ENCODE measurements around the gene PRSS21. TPM values are rescaled to one million over a fixed set of nuclear protein-coding genes. Genes with fewer than 3 reads are reported as not detected.

PRSS21 gene
- total and polyA plus RNA-seq, 5 experiments from 2014 or later, result 1.5 to 14.7 (median 2.9) TPM

- Mint-ChIP-seq H3K4me1 (peaks cover 10 to 43% (median 39%) of the 10 kb centered on the region in 4 donors), H3K4me3 (no peak overlapping the region), H3K27ac (peak overlapping the region in 5 of 10 donors; percentile 32 to 75 (median 58)), H3K9me3 (peaks cover 0 to 2% (median 0%) of the 10 kb centered on the region in 9 donors), H3K27me3 (peaks cover 1 to 17% (median 6%) of the 10 kb centered on the region in 5 donors), H3K36me3 (no peaks in the 10 kb centered on the region)
- DNase-seq (no peak), ATAC-seq (no peak)
- POLR2A ChIA-PET, result interaction anchor here (1.3 kb wide), 1 partner anchor 23 kb away, joined by 5 read pairs; no protein-coding TSS in a partner anchor
These were observed 28.1 kb downstream of the PRSS21 start for GRCh38 chr16:2845116-2845515.

DNA sequence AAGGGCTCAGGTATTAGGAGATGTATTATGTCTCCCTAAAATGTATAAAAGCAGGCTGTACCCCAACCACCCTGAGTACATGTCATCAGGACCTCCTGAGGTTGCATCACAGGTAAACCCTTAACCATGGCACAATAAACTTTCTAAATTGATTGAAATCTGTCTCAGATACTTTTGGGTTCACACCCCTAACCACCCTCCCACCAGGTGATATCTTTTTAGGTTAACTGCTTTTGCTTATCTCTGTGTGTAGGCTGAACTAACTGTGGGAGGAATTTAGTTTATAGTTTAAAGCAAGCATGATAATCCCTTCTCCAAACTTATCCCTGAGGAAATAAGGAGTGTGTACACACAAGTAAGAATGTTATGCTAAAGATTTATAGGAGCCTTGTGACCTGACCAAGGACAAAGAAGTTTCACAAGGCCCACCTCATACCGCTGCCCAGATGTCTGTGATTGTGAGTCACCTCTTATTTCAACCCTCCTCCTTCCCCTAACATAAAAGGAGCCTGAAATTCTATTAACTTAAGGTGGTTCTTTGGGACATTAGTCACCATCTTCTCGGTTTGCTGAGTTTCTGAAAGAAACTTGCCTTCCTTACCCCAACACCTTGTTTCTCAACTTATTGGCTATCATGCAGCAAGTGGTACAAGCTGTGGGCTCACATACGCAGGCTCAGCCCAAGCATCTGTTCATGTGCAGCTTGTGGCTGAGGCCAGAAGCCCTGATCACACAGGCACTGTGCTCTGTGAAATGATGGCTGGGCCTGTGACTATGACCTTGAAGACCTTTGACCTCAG, 29.7 kb downstream of the PRSS21 start:
- Mint-ChIP-seq H3K36me3 (no peaks in the 10 kb centered on the region), H3K4me1 (peaks cover 10 to 31% (median 26%) of the 10 kb centered on the region in 4 donors), H3K9me3 (peaks cover 0 to 2% (median 0%) of the 10 kb centered on the region in 9 donors), H3K27ac (peak overlapping the region in 6 of 10 donors; percentile 3 to 56 (median 34)), H3K27me3 (peaks cover 3 to 19% (median 6%) of the 10 kb centered on the region in 5 donors), H3K4me3 (no peak overlapping the region)
- no peak for ATAC-seq
- POLR2A ChIA-PET, result no interaction called here
- DNase-seq, result no peak

- DNase-seq (no peak), ATAC-seq (no peak)
- Mint-ChIP-seq H3K4me3 (no peak overlapping the region), H3K27me3 (peaks cover 3 to 19% (median 6%) of the 10 kb centered on the region in 5 donors), H3K9me3 (peaks cover 0 to 4% (median 2%) of the 10 kb centered on the region in 9 donors), H3K36me3 (peaks cover 0 to 1% (median 0%) of the 10 kb centered on the region in 3 donors), H3K4me1 (peaks cover 4 to 17% (median 9%) of the 10 kb centered on the region in 4 donors), H3K27ac (no peak overlapping the region)
- POLR2A ChIA-PET, result no interaction called here
These were observed 32.1 kb downstream of the PRSS21 start for GRCh38 chr16:2848933-2849725.

DNA sequence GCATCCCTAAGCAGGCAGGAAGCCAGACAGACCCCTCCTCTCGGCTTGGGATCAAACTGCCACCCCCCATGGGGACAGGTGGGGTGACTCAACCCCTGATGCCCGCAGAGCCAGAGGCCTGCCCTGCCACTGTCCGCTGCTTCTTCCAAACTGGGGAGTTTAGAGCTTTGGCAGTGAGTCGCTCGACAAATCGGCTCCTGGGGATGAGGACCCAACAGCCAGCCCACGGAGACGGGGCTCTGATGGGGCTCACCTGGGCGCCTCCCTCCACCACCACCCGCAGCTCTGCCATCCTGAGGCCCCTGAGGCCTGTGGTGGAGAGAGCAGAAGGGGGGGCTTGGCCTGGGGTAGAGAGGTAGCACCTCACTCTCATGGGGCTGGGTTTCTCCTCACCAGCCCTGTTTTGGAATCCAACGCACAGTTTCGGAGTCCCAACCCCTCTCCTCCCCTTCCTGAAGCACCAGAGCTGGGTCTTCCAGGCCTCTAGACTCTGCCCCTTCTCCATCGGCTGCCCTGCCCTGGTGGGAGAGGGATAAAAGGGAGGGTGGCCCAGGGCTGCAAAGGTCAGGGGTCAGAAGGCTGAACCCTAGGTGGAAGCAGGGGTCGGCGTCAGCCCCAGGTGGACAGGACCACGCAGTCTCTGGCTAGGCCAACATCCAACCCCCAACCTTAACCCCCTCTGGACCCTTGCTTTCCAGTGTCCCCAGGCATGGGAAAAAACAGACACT, 35.1 kb downstream of the PRSS21 start:
- POLR2A ChIA-PET, result interaction anchor here (1.0 kb wide), 1 partner anchor 13 kb away, joined by 4 read pairs; no protein-coding TSS in a partner anchor
- DNase-seq, result no peak
- peaks cover 0 to 7% (median 3%) of the 10 kb centered on the region in 4 donors for H3K4me1 Mint-ChIP-seq
- no peak overlapping the region for H3K27ac Mint-ChIP-seq
- peaks cover 0 to 13% (median 9%) of the 10 kb centered on the region in 9 donors for H3K9me3 Mint-ChIP-seq
- no peak overlapping the region for H3K4me3 Mint-ChIP-seq
- peaks cover 0 to 8% (median 3%) of the 10 kb centered on the region in 3 donors for H3K36me3 Mint-ChIP-seq
- peaks cover 3 to 19% (median 6%) of the 10 kb centered on the region in 5 donors for H3K27me3 Mint-ChIP-seq
- ATAC-seq, result no peak

GRCh38 chr16:2852731-2853507, 35.9 kb downstream of the PRSS21 start:
- Mint-ChIP-seq H3K36me3 (peaks cover 0 to 8% (median 3%) of the 10 kb centered on the region in 3 donors), H3K4me1 (peaks cover 4 to 13% (median 6%) of the 10 kb centered on the region in 4 donors), H3K4me3 (no peak overlapping the region), H3K9me3 (peaks cover 0 to 13% (median 9%) of the 10 kb centered on the region in 9 donors), H3K27me3 (peaks cover 3 to 26% (median 10%) of the 10 kb centered on the region in 5 donors), H3K27ac (no peak overlapping the region)
- DNase-seq (no peak), ATAC-seq (no peak)
- POLR2A ChIA-PET, result interaction anchor here (0.5 to 1.0 kb wide), 3 partner anchors 14 to 171 kb away, joined by 3 to 7 read pairs (median 4); no protein-coding TSS in a partner anchor

- POLR2A ChIA-PET, result interaction anchor here (0.5 to 0.6 kb wide), 2 partner anchors 40 to 172 kb away, joined by 3 to 7 read pairs; no protein-coding TSS in a partner anchor
- peaks cover 4 to 18% (median 6%) of the 10 kb centered on the region in 4 donors for H3K4me1 Mint-ChIP-seq
These were observed 36.6 kb downstream of the PRSS21 start for GRCh38 chr16:2853531-2854073.

GRCh38 chr16:2854700-2855309, 37.8 kb downstream of the PRSS21 start:
- POLR2A ChIA-PET, result no interaction called here
- ATAC-seq (no peak), DNase-seq (no peak)
- Mint-ChIP-seq H3K36me3 (peaks cover 0 to 8% (median 3%) of the 10 kb centered on the region in 3 donors), H3K4me3 (no peak overlapping the region), H3K27ac (no peak overlapping the region), H3K4me1 (peaks cover 3 to 18% (median 6%) of the 10 kb centered on the region in 4 donors), H3K9me3 (peaks cover 0 to 13% (median 9%) of the 10 kb centered on the region in 9 donors), H3K27me3 (peaks cover 3 to 16% (median 4%) of the 10 kb centered on the region in 5 donors)

More at GRCh38 chr16:2853531-2854073, 36.6 kb downstream of the PRSS21 start:
- H3K36me3 Mint-ChIP-seq, result peaks cover 0 to 8% (median 3%) of the 10 kb centered on the region in 3 donors
- H3K27ac Mint-ChIP-seq, result no peak overlapping the region
- peaks cover 3 to 27% (median 10%) of the 10 kb centered on the region in 5 donors for H3K27me3 Mint-ChIP-seq
- peak overlapping the region in 1 of 10 donors; percentile 20 for H3K4me3 Mint-ChIP-seq
- DNase-seq (no peak), ATAC-seq (no peak)
- H3K9me3 Mint-ChIP-seq, result peaks cover 0 to 13% (median 9%) of the 10 kb centered on the region in 9 donors

DNA sequence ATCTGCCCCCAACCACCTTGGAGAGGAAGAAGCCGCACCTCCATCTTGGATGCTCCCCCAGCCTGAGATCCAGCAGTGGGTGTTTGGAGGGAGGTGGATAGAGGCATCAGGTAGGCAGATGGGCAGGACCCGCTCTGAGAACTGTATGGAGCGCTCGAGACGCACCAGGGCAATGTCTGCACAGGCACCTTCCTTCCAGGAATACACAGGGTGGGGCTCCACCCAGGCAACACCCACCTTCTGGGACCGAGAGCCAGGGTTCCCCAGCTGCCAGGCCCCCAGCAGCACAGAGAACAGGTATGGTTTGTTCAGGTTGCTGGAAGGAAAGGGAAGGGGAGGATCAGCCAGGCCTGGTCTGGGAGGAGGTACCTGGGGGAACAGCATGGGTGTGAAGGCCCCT, 38.5 kb downstream of the PRSS21 start:
- peaks cover 0 to 8% (median 3%) of the 10 kb centered on the region in 3 donors for H3K36me3 Mint-ChIP-seq
- no peak for ATAC-seq

DNA sequence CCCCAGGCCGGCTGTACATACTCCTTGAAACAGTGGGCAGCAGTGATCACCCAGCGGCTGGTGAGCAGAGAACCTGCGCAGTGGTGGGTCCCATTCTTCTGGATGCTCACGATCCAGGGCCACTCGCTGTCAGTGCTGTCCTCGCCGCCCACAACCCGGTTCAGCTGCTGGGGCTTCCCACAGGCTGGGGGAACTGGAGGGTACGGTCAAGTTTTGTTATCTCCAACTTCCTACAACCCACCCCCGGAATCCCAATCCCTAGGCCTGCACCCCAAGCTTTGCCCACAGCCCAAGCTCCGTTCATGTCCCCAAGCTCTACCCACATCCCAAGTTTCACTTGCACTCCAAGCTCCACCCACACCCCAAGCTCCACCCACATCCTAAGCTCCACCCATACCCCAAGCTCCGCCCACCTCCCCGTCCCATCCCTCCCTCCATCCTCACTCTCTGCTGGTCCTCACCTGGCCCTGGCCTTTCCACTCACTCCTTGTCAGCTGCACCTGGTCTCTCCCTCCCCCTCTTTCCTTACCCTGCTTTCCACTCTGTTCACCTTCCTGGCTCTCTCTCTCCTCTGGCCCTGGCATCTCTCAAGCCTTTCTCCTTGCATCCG, 39.1 kb downstream of the PRSS21 start:
- H3K9me3 Mint-ChIP-seq, result peaks cover under 1 to 13% (median 9%) of the 10 kb centered on the region in 9 donors
- peak overlapping the region in 4 of 10 donors; percentile 7 to 58 (median 20) for H3K4me3 Mint-ChIP-seq
- DNase-seq (peak in 1 of 10 donors; percentile 16), ATAC-seq (peak in 1 of 2 donors; percentile 39)
- peaks cover 4 to 23% (median 9%) of the 10 kb centered on the region in 5 donors for H3K27me3 Mint-ChIP-seq
- H3K36me3 Mint-ChIP-seq, result peaks cover 0 to 8% (median 4%) of the 10 kb centered on the region in 3 donors
- H3K4me1 Mint-ChIP-seq, result peaks cover 3 to 18% (median 7%) of the 10 kb centered on the region in 4 donors
- H3K27ac Mint-ChIP-seq, result peak overlapping the region in 5 of 10 donors; percentile 1 to 43 (median 37)
- POLR2A ChIA-PET, result no interaction called here

More for the DNA sequence above, 38.5 kb downstream of the PRSS21 start:
- peaks cover 3 to 18% (median 6%) of the 10 kb centered on the region in 4 donors for H3K4me1 Mint-ChIP-seq
- DNase-seq, result no peak
- POLR2A ChIA-PET, result no interaction called here
- peak overlapping the region in 2 of 10 donors; percentile 48 to 71 for H3K27ac Mint-ChIP-seq
- peaks cover 3 to 18% (median 7%) of the 10 kb centered on the region in 5 donors for H3K27me3 Mint-ChIP-seq
- peaks cover 0 to 13% (median 9%) of the 10 kb centered on the region in 9 donors for H3K9me3 Mint-ChIP-seq
- peak overlapping the region in 1 of 10 donors; percentile 8 for H3K4me3 Mint-ChIP-seq
